GM23338 (cell line): ENCODE data around the gene KIF1C. TPM values are rescaled to one million over a fixed set of nuclear protein-coding genes. Genes with fewer than 3 reads are reported as not detected.

Source experiments
- ATAC-seq: fragments of 200-7000 bp; cut with Tn5 transposase; 3 replicates; pipeline ENCODE4 v1.9.1; 2020
- DNase-seq: peaks from one replicate; pipeline ENCODE4 v3.0.0-alpha.2; 2015; ENCODE audit warnings: low spot score
- H2AFZ ChIP-seq: fragments of 200-600 bp; sonication (generic); 2 replicates; pipeline ENCODE4 v1.8.0; 2016; ENCODE audit warnings: antibody characterized with exemption, mild to moderate bottlenecking, moderate library complexity
- H3F3A ChIP-seq: fragments of 200-600 bp; sonication (generic); replicated peaks from 2 replicates; pipeline ENCODE4 v1.8.0; 2017; ENCODE audit warnings: antibody characterized with exemption, mixed run types, low read depth
- H3K27ac ChIP-seq: fragments of 200-600 bp; sonication (generic); 2 replicates; pipeline ENCODE4 v1.6.1; 2016; ENCODE audit warnings: low read depth
- H3K27me3 ChIP-seq: fragments of 200-600 bp; sonication (generic); 2 replicates; pipeline ENCODE4 v1.8.0; 2016; ENCODE audit warnings: mild to moderate bottlenecking, mixed run types, moderate library complexity; ENCODE audit not compliant: insufficient read depth
- H3K36me3 ChIP-seq: fragments of 200-600 bp; sonication (generic); 2 replicates; pipeline ENCODE4 v1.8.0; 2016; ENCODE audit warnings: mild to moderate bottlenecking; ENCODE audit not compliant: insufficient read depth
- H3K4me1 ChIP-seq: fragments of 200-600 bp; sonication (generic); 2 replicates; pipeline ENCODE4 v1.8.0; 2016; ENCODE audit warnings: mild to moderate bottlenecking, moderate library complexity; ENCODE audit not compliant: insufficient read depth
- H3K4me2 ChIP-seq: fragments of 200-600 bp; sonication (generic); 2 replicates; pipeline ENCODE4 v1.7.1; 2017; ENCODE audit warnings: mixed run types
- H3K4me3 ChIP-seq: fragments of 200-600 bp; sonication (generic); 2 replicates; pipeline ENCODE4 v1.6.1; 2016; ENCODE audit warnings: mixed run types
- H3K79me2 ChIP-seq: fragments of 200-600 bp; sonication (generic); replicated peaks from 2 replicates; pipeline ENCODE4 v1.8.0; 2017; ENCODE audit warnings: mild to moderate bottlenecking; ENCODE audit not compliant: insufficient read depth
- H3K9me2 ChIP-seq: fragments of 200-600 bp; sonication (generic); 2 replicates; pipeline ENCODE4 v1.8.0; 2017; ENCODE audit not compliant: insufficient read depth
- H4K20me1 ChIP-seq: fragments of 200-600 bp; sonication (generic); replicated peaks from 2 replicates; pipeline ENCODE4 v1.8.0; 2017; ENCODE audit warnings: mild to moderate bottlenecking; ENCODE audit not compliant: insufficient read depth
- H3K27ac Mint-ChIP-seq: 2 replicates; pipeline ENCODE4 v1.8.0; 2020; ENCODE audit warnings: inconsistent platforms, mild to moderate bottlenecking, moderate library complexity, mixed read lengths
- H3K27me3 Mint-ChIP-seq: 3 replicates; pipeline ENCODE4 v1.8.0; 2022; ENCODE audit warnings: low read depth, mild to moderate bottlenecking, moderate library complexity, mixed read lengths, inconsistent platforms; ENCODE audit not compliant: insufficient read depth, poor library complexity
- H3K36me3 Mint-ChIP-seq: 3 replicates; pipeline ENCODE4 v1.8.0; 2021; ENCODE audit warnings: low read depth, mild to moderate bottlenecking, inconsistent platforms, moderate library complexity, mixed read lengths
- H3K4me1 Mint-ChIP-seq: 3 replicates; pipeline ENCODE4 v1.8.0; 2020; ENCODE audit warnings: mild to moderate bottlenecking, inconsistent platforms, mixed read lengths
- H3K4me3 Mint-ChIP-seq: 3 replicates; pipeline ENCODE4 v1.8.0; 2021; ENCODE audit warnings: moderate library complexity, mild to moderate bottlenecking, inconsistent platforms, mixed read lengths
- H3K9me3 Mint-ChIP-seq: 3 replicates; pipeline ENCODE4 v1.8.0; 2020; ENCODE audit warnings: moderate library complexity, mild to moderate bottlenecking, inconsistent platforms, mixed read lengths
- EZH2phosphoT487 ChIP-seq: fragments of 200-600 bp; sonication (generic); IDR thresholded peaks from one replicate; pipeline ENCODE4 v1.8.1; 2018; ENCODE audit warnings: antibody characterized with exemption; ENCODE audit not compliant: unreplicated experiment
- JUNB ChIP-seq: IDR thresholded peaks from one replicate; pipeline ENCODE4 v1.6.1; 2016; ENCODE audit warnings: antibody characterized with exemption; ENCODE audit not compliant: unreplicated experiment
- NANOG ChIP-seq: IDR thresholded peaks from 2 replicates; pipeline ENCODE4 v1.6.1; 2016; ENCODE audit warnings: antibody characterized with exemption, borderline replicate concordance
- POLR2AphosphoS5 ChIP-seq: IDR thresholded peaks from 2 replicates; pipeline ENCODE4 v1.6.1; 2016; ENCODE audit warnings: antibody characterized with exemption, low read depth
- ZNF462 ChIP-seq: fragments of 250-450 bp; sonication (Bioruptor Pico); IDR thresholded peaks from 2 replicates; pipeline ENCODE4 v1.5.0; 2020; ENCODE audit warnings: mild to moderate bottlenecking, moderate library complexity
- polyA plus RNA-seq: library from polyadenylated mRNA; unstranded; fragments of >200 nt; fragmentation: Nextera tagmentation; extraction: Ambion mirVana; gene quantifications from 2 replicates; pipeline ENCODE4 v1.2.1, GENCODE V29; 2016
- total RNA-seq: library from RNA; depleted of rRNA; stranded (reverse); fragments of >200 nt; shearing (Covaris generic); gene quantifications from 2 replicates; pipeline ENCODE4 v1.2.3, GENCODE V29; 2014
- TF ChIP-seq, protein P1 (sequence below), 2 experiments: fragments of 200-600 bp in 1 of 2; sonication (generic) in 1 of 2; conservative IDR thresholded peaks; 2 replicates each; pipeline versions ENCODE4 v1.5.1 to v1.6.1; 2016 to 2017; ENCODE audit warnings: antibody characterized with exemption in 2 of 2, low read depth in 2 of 2, mild to moderate bottlenecking in 2 of 2, moderate library complexity in 1 of 2
- TF ChIP-seq, protein P2 (sequence below): IDR thresholded peaks from one replicate; pipeline ENCODE4 v1.6.1; 2018; ENCODE audit warnings: antibody characterized with exemption; ENCODE audit not compliant: unreplicated experiment

Gene KIF1C
- total and polyA plus RNA-seq, 2 experiments from 2014 or later, result 13.5 to 61.4 TPM

- TF ChIP-seq ZNF462 (CRISPR knock-in tag), result no peak
- TF ChIP-seq JUNB, result no peak
- no peak for TF ChIP-seq NANOG
- TF ChIP-seq POLR2AphosphoS5, result no peak
Measured at GRCh38 chr17:4955091-4955490, 42.7 kb upstream of the KIF1C start (continued).

DNA sequence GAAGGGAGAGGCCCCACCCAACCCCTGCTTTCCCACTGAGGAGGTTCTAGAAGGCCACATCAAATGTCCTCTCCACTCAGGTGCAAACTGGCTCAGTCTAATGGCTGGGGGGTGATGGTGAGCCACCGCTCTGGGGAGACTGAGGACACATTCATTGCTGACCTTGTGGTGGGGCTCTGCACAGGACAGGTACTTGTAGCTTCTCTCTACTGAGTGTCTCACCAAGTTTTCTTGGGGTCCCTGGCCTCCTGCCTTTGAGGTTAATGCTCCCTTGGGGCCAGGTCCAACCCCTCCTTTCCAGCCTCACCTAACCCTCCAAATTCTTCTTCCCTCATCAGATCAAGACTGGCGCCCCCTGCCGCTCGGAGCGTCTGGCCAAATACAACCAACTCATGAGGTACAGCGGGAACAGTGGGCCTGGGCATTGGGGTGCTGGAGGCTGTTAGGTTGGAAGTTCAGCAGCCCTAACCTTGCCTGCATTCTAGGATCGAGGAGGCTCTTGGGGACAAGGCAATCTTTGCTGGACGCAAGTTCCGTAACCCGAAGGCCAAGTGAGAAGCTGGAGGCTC is 41.2 kb upstream of the KIF1C start:
- Mint-ChIP-seq H3K27ac (peak overlapping the region; percentile 8; the same call in 1 of the 2 replicates), H3K36me3 (peaks cover 32% of the 10 kb centered on the region), H3K27me3 (peaks cover 12% of the 10 kb centered on the region), H3K4me3 (no peak overlapping the region), H3K4me1 (peaks cover 31% of the 10 kb centered on the region), H3K9me3 (peaks cover 4% of the 10 kb centered on the region; the same call in 2 of the 3 replicates)
- ATAC-seq, result peak; percentile 64
- H3K4me1 ChIP-seq, result peaks cover 20% of the 10 kb centered on the region
- no peak overlapping the region for H3K27ac ChIP-seq
- TF ChIP-seq, protein P1, sequence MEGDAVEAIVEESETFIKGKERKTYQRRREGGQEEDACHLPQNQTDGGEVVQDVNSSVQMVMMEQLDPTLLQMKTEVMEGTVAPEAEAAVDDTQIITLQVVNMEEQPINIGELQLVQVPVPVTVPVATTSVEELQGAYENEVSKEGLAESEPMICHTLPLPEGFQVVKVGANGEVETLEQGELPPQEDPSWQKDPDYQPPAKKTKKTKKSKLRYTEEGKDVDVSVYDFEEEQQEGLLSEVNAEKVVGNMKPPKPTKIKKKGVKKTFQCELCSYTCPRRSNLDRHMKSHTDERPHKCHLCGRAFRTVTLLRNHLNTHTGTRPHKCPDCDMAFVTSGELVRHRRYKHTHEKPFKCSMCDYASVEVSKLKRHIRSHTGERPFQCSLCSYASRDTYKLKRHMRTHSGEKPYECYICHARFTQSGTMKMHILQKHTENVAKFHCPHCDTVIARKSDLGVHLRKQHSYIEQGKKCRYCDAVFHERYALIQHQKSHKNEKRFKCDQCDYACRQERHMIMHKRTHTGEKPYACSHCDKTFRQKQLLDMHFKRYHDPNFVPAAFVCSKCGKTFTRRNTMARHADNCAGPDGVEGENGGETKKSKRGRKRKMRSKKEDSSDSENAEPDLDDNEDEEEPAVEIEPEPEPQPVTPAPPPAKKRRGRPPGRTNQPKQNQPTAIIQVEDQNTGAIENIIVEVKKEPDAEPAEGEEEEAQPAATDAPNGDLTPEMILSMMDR (conservative IDR thresholded peaks at IDR 0.05; ENCODE audit: low read depth in 2 of 2), result peak; percentile 74 to 84
- TF ChIP-seq, protein P2, sequence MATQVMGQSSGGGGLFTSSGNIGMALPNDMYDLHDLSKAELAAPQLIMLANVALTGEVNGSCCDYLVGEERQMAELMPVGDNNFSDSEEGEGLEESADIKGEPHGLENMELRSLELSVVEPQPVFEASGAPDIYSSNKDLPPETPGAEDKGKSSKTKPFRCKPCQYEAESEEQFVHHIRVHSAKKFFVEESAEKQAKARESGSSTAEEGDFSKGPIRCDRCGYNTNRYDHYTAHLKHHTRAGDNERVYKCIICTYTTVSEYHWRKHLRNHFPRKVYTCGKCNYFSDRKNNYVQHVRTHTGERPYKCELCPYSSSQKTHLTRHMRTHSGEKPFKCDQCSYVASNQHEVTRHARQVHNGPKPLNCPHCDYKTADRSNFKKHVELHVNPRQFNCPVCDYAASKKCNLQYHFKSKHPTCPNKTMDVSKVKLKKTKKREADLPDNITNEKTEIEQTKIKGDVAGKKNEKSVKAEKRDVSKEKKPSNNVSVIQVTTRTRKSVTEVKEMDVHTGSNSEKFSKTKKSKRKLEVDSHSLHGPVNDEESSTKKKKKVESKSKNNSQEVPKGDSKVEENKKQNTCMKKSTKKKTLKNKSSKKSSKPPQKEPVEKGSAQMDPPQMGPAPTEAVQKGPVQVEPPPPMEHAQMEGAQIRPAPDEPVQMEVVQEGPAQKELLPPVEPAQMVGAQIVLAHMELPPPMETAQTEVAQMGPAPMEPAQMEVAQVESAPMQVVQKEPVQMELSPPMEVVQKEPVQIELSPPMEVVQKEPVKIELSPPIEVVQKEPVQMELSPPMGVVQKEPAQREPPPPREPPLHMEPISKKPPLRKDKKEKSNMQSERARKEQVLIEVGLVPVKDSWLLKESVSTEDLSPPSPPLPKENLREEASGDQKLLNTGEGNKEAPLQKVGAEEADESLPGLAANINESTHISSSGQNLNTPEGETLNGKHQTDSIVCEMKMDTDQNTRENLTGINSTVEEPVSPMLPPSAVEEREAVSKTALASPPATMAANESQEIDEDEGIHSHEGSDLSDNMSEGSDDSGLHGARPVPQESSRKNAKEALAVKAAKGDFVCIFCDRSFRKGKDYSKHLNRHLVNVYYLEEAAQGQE, result no peak
- no peak for TF ChIP-seq EZH2phosphoT487
- H3K4me2 ChIP-seq, result no peak overlapping the region
- no peaks in the 10 kb centered on the region for H3K27me3 ChIP-seq
- H2AFZ ChIP-seq, result no peak overlapping the region
- H4K20me1 ChIP-seq, result no peaks in the 10 kb centered on the region; the same call in none of the 2 replicates
- peak; percentile 90 for DNase-seq
- H3F3A ChIP-seq, result no peaks in the 10 kb centered on the region
- H3K4me3 ChIP-seq, result no peak overlapping the region
- no peaks in the 10 kb centered on the region for H3K79me2 ChIP-seq
- no peaks in the 10 kb centered on the region for H3K36me3 ChIP-seq
- no peaks in the 10 kb centered on the region for H3K9me2 ChIP-seq
